Loucy (cell line): Measurements from ENCODE around the gene ORMDL3.

ENCODE experiments used
- H2AFZ ChIP-seq: fragments of 200-600 bp; sonication (generic); 2 replicates; pipeline ENCODE4 v1.6.0; 2016; ENCODE audit warnings: antibody characterized with exemption, mild to moderate bottlenecking, low read length, moderate library complexity
- H3F3A ChIP-seq: fragments of 200-600 bp; 2 replicates; pipeline ENCODE4 v1.6.0; 2016; ENCODE audit warnings: antibody characterized with exemption, low read depth, mild to moderate bottlenecking
- H3K27me3 ChIP-seq: fragments of 200-600 bp; sonication (generic); 2 replicates; pipeline ENCODE4 v1.6.1; 2014; ENCODE audit warnings: low read length, mild to moderate bottlenecking; ENCODE audit not compliant: insufficient read depth, poor library complexity, severe bottlenecking
- H3K36me3 ChIP-seq: fragments of 200-600 bp; sonication (generic); 2 replicates; pipeline ENCODE4 v1.6.1; 2016; ENCODE audit warnings: low read length; ENCODE audit not compliant: insufficient read depth
- H3K4me1 ChIP-seq: fragments of 200-600 bp; sonication (generic); 2 replicates; pipeline ENCODE4 v1.5.1; 2014; ENCODE audit warnings: low read length, mild to moderate bottlenecking; ENCODE audit not compliant: insufficient read depth, poor library complexity, severe bottlenecking
- H3K4me2 ChIP-seq: fragments of 200-600 bp; sonication (generic); 2 replicates; pipeline ENCODE4 v1.6.0; 2014; ENCODE audit warnings: antibody characterized with exemption, low read length, low read depth, mild to moderate bottlenecking; ENCODE audit not compliant: poor library complexity, severe bottlenecking
- H3K4me3 ChIP-seq: fragments of 200-600 bp; sonication (generic); 2 replicates; pipeline ENCODE4 v1.5.1; 2014; ENCODE audit warnings: low read length, mild to moderate bottlenecking, mixed read lengths; ENCODE audit not compliant: poor library complexity, severe bottlenecking
- H3K79me2 ChIP-seq: fragments of 200-600 bp; sonication (generic); 2 replicates; pipeline ENCODE4 v1.6.1; 2014; ENCODE audit warnings: low read length; ENCODE audit not compliant: insufficient read depth
- H3K9ac ChIP-seq: fragments of 200-600 bp; sonication (generic); 2 replicates; pipeline ENCODE4 v1.6.0; 2014; ENCODE audit warnings: mild to moderate bottlenecking, low read depth, low read length, moderate library complexity; ENCODE audit not compliant: poor library complexity, severe bottlenecking
- H3K9me2 ChIP-seq: fragments of 200-600 bp; sonication (generic); replicated peaks from 2 replicates; pipeline ENCODE4 v1.6.1; 2016; ENCODE audit warnings: low read depth, low read length, mixed read lengths
- H3K9me3 ChIP-seq: fragments of 200-600 bp; sonication (generic); 2 replicates; pipeline ENCODE4 v1.6.1; 2014; ENCODE audit warnings: mild to moderate bottlenecking, antibody characterized with exemption, low read length, low read depth; ENCODE audit not compliant: insufficient read depth
- H4K20me1 ChIP-seq: fragments of 200-600 bp; sonication (generic); 2 replicates; pipeline ENCODE4 v1.6.0; 2014; ENCODE audit warnings: antibody characterized with exemption, low read length, mild to moderate bottlenecking; ENCODE audit not compliant: insufficient read depth, poor library complexity, severe bottlenecking
- CTCF ChIP-seq: fragments of 200-600 bp; sonication (generic); conservative IDR thresholded peaks from 2 replicates; pipeline ENCODE4 v1.5.1; 2014; ENCODE audit warnings: mild to moderate bottlenecking, antibody characterized with exemption, low read length
- EZH2phosphoT487 ChIP-seq: fragments of 200-600 bp; IDR thresholded peaks from 2 replicates; pipeline ENCODE4 v1.6.1; 2018; ENCODE audit warnings: antibody characterized with exemption, mild to moderate bottlenecking, moderate library complexity, borderline replicate concordance

ORMDL3 gene

GRCh38 chr17:39973496-39973895, 46.1 kb upstream of the ORMDL3 start:
- Histone ChIP-seq H3K36me3 (no peaks in the 10 kb centered on the region), H2AFZ (no peak overlapping the region), H3K9ac (no peak overlapping the region), H3K4me3 (no peak overlapping the region), H3K27me3 (no peaks in the 10 kb centered on the region), H3K79me2 (no peaks in the 10 kb centered on the region), H3F3A (no peaks in the 10 kb centered on the region), H3K4me1 (no peaks in the 10 kb centered on the region), H3K9me2 (no peaks in the 10 kb centered on the region), H4K20me1 (no peaks in the 10 kb centered on the region), H3K9me3 (no peaks in the 10 kb centered on the region), H3K4me2 (no peak overlapping the region)
- TF ChIP-seq EZH2phosphoT487 (no peak), CTCF (no peak)

- Histone ChIP-seq H3K4me2 (no peak overlapping the region), H3K9me3 (no peaks in the 10 kb centered on the region), H3K27me3 (no peaks in the 10 kb centered on the region), H3K79me2 (no peaks in the 10 kb centered on the region), H3F3A (no peaks in the 10 kb centered on the region), H3K4me3 (no peak overlapping the region), H2AFZ (no peak overlapping the region), H4K20me1 (no peaks in the 10 kb centered on the region), H3K4me1 (no peaks in the 10 kb centered on the region), H3K9me2 (no peaks in the 10 kb centered on the region), H3K36me3 (no peaks in the 10 kb centered on the region), H3K9ac (no peak overlapping the region)
- no peak for TF ChIP-seq EZH2phosphoT487
- no peak for TF ChIP-seq CTCF
These were observed 44.9 kb upstream of the ORMDL3 start for GRCh38 chr17:39972271-39972670.

- TF ChIP-seq EZH2phosphoT487, result no peak
- TF ChIP-seq CTCF, result no peak
- H3K4me1 ChIP-seq, result no peaks in the 10 kb centered on the region
- no peaks in the 10 kb centered on the region for H3K9me2 ChIP-seq
- no peaks in the 10 kb centered on the region for H3K36me3 ChIP-seq
- no peak overlapping the region for H3K9ac ChIP-seq
- no peaks in the 10 kb centered on the region for H3K9me3 ChIP-seq
- H3K79me2 ChIP-seq, result no peaks in the 10 kb centered on the region
- no peak overlapping the region for H2AFZ ChIP-seq
- no peak overlapping the region for H3K4me2 ChIP-seq
- H3F3A ChIP-seq, result no peaks in the 10 kb centered on the region
- no peaks in the 10 kb centered on the region for H4K20me1 ChIP-seq
- H3K27me3 ChIP-seq, result no peaks in the 10 kb centered on the region
- H3K4me3 ChIP-seq, result no peak overlapping the region
These were observed 43.7 kb upstream of the ORMDL3 start for GRCh38 chr17:39971076-39971603.
